ENCODE measurements around the gene TMEM128. TPM values are rescaled to one million over a fixed set of nuclear protein-coding genes. Genes with fewer than 3 reads are reported as not detected.
"Not testable (repeated sequence)": the region's sequence is repeated elsewhere in the genome, so short reads cannot be mapped to it uniquely, and the experiment has no call there.

The TMEM128 gene
- total RNA-seq, 1 donor from 2014 or later, result 18.9 TPM

- H3K4me3 Mint-ChIP-seq (ENCODE audit: unreplicated experiment), result peak overlapping the region; percentile 88
- peaks cover 16% of the 10 kb centered on the region for H3K36me3 Mint-ChIP-seq (ENCODE audit: low read depth)
- no peak for DNase-seq (ENCODE audit: low spot score)
- H3K27me3 Mint-ChIP-seq (ENCODE audit: low read depth), result no peaks in the 10 kb centered on the region
- H3K9me3 Mint-ChIP-seq (ENCODE audit: low read depth), result no peaks in the 10 kb centered on the region
- peak overlapping the region; percentile 99 for H3K27ac Mint-ChIP-seq (ENCODE audit: unreplicated experiment)
- TF ChIP-seq CTCF (IDR thresholded peaks at IDR 0.05), result no peak
- H3K4me1 Mint-ChIP-seq (ENCODE audit: low read depth), result peaks cover 24% of the 10 kb centered on the region
Observed at GRCh38 chr4:4247696-4248028, 361 bp downstream of the TMEM128 start.

GRCh38 chr4:4245172-4245571, 2.9 kb downstream of the TMEM128 start:
- H3K9me3 Mint-ChIP-seq (ENCODE audit: low read depth), result no peaks in the 10 kb centered on the region
- no peak overlapping the region for H3K27ac Mint-ChIP-seq (ENCODE audit: unreplicated experiment)
- H3K36me3 Mint-ChIP-seq (ENCODE audit: low read depth), result peaks cover 24% of the 10 kb centered on the region
- H3K27me3 Mint-ChIP-seq (ENCODE audit: low read depth), result no peaks in the 10 kb centered on the region
- H3K4me3 Mint-ChIP-seq (ENCODE audit: unreplicated experiment), result no peak overlapping the region
- peaks cover 24% of the 10 kb centered on the region for H3K4me1 Mint-ChIP-seq (ENCODE audit: low read depth)
- TF ChIP-seq CTCF (IDR thresholded peaks at IDR 0.05), result no peak
- DNase-seq (ENCODE audit: low spot score), result no peak

GRCh38 chr4:4239551-4239950, 8.5 kb downstream of the TMEM128 start:
- H3K4me3 Mint-ChIP-seq (ENCODE audit: unreplicated experiment); H3K4me1 Mint-ChIP-seq (ENCODE audit: low read depth); H3K27me3 Mint-ChIP-seq (ENCODE audit: low read depth); H3K9me3 Mint-ChIP-seq (ENCODE audit: low read depth); DNase-seq (ENCODE audit: low spot score); H3K27ac Mint-ChIP-seq (ENCODE audit: unreplicated experiment): not testable (repeated sequence)
- peaks cover 37% of the 10 kb centered on the region for H3K36me3 Mint-ChIP-seq (ENCODE audit: low read depth)

- no peak for DNase-seq (ENCODE audit: low spot score)
- H3K4me3 Mint-ChIP-seq (ENCODE audit: unreplicated experiment), result no peak overlapping the region
- H3K9me3 Mint-ChIP-seq (ENCODE audit: low read depth), result peaks cover 10% of the 10 kb centered on the region
- H3K4me1 Mint-ChIP-seq (ENCODE audit: low read depth), result no peaks in the 10 kb centered on the region
- TF ChIP-seq CTCF (IDR thresholded peaks at IDR 0.05), result no peak
- H3K27ac Mint-ChIP-seq (ENCODE audit: unreplicated experiment), result no peak overlapping the region
- peaks cover 16% of the 10 kb centered on the region for H3K36me3 Mint-ChIP-seq (ENCODE audit: low read depth)
- peaks cover 5% of the 10 kb centered on the region for H3K27me3 Mint-ChIP-seq (ENCODE audit: low read depth)
Observed at GRCh38 chr4:4233610-4234009, 14.4 kb downstream of the TMEM128 start.

- no peak overlapping the region for H3K4me3 Mint-ChIP-seq (ENCODE audit: unreplicated experiment)
- H3K4me1 Mint-ChIP-seq (ENCODE audit: low read depth), result no peaks in the 10 kb centered on the region
- H3K27ac Mint-ChIP-seq (ENCODE audit: unreplicated experiment), result no peak overlapping the region
- H3K36me3 Mint-ChIP-seq (ENCODE audit: low read depth), result peaks cover 5% of the 10 kb centered on the region
- H3K9me3 Mint-ChIP-seq (ENCODE audit: low read depth), result peaks cover 7% of the 10 kb centered on the region
- H3K27me3 Mint-ChIP-seq (ENCODE audit: low read depth), result peaks cover 38% of the 10 kb centered on the region
- TF ChIP-seq CTCF (IDR thresholded peaks at IDR 0.05), result no peak
- no peak for DNase-seq (ENCODE audit: low spot score)
Observed at GRCh38 chr4:4228356-4228668, 19.7 kb downstream of the TMEM128 start.

GRCh38 chr4:4227510-4228355, 20.3 kb downstream of the TMEM128 start:
- no peak for DNase-seq (ENCODE audit: low spot score)
- Mint-ChIP-seq H3K27me3 (ENCODE audit: low read depth) (peaks cover 44% of the 10 kb centered on the region), H3K9me3 (ENCODE audit: low read depth) (peaks cover 5% of the 10 kb centered on the region), H3K27ac (ENCODE audit: unreplicated experiment) (no peak overlapping the region), H3K4me3 (ENCODE audit: unreplicated experiment) (no peak overlapping the region), H3K36me3 (ENCODE audit: low read depth) (peaks cover 5% of the 10 kb centered on the region), H3K4me1 (ENCODE audit: low read depth) (no peaks in the 10 kb centered on the region)
- no peak for TF ChIP-seq CTCF (IDR thresholded peaks at IDR 0.05)
